ENCODE data around the gene DCK.
"Not testable (repeated sequence)": the region's sequence is repeated elsewhere in the genome, so short reads cannot be mapped to it uniquely, and the experiment has no call there.

The DCK gene

DNA sequence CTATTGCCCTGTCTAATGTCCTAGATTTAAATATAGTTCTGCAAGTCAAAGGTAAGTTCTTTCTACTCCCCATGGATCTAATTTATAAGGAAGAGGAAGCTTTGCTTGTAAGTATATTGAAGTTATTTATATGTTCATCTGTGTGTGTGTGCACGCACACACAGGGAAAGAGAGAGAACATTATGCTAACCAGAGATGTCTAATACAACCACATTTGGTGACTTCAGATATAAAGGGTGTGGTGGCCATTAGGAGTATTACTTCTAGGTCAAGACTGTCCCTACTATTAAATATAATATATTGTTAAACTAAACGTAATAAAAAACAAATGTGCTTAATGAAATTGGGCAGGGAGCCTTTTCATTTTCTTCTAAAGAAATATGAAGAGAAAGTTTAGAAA, 4.1 kb downstream of the DCK start:
- DNase-seq (ENCODE audit: insufficient read length, low spot score) (no peak), FAIRE-seq (no peak)
- TF ChIP-seq, protein P1, sequence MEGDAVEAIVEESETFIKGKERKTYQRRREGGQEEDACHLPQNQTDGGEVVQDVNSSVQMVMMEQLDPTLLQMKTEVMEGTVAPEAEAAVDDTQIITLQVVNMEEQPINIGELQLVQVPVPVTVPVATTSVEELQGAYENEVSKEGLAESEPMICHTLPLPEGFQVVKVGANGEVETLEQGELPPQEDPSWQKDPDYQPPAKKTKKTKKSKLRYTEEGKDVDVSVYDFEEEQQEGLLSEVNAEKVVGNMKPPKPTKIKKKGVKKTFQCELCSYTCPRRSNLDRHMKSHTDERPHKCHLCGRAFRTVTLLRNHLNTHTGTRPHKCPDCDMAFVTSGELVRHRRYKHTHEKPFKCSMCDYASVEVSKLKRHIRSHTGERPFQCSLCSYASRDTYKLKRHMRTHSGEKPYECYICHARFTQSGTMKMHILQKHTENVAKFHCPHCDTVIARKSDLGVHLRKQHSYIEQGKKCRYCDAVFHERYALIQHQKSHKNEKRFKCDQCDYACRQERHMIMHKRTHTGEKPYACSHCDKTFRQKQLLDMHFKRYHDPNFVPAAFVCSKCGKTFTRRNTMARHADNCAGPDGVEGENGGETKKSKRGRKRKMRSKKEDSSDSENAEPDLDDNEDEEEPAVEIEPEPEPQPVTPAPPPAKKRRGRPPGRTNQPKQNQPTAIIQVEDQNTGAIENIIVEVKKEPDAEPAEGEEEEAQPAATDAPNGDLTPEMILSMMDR (IDR thresholded peaks at IDR 0.05; ENCODE audit: insufficient read depth, missing control alignments): no peak

DNA sequence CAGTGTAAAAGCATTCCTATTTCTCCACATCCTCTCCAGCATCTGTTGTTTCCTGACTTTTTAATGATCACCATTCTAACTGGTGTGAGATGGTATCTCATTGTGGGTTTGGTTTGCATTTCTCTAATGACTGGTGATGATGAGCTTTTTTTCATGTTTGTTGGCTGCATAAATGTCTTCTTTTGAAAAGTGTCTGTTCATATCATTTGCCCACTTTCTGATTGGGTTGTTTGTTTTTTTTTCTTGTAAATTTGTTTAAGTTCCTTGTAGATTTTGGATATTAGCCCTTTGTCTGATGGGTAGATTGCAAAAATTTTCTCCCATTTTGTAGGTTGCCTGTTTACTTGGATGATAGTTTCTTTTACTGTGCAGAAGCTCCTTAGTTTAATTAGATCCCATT, 6.2 kb downstream of the DCK start:
- FAIRE-seq; DNase-seq (ENCODE audit: insufficient read length, low spot score): not testable (repeated sequence)

DNA sequence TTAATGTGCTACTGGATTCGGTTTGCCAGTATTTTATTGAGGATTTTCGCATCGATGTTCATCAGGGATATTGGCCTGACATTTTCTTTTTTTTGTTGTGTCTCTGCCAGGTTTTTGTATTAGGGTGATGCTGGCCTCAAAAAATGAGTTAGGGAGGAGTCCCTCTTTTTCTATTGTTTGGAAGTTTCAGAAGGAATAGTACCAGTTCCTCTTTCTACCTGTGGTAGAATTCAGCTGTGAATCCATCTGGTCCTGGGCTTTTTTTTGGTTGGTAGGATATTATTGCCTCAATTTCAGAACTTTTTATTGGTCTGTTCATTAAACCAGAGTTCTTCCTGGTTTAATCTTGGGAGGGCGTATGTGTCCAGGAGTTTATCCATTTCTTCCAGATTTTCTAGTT, 7.9 kb downstream of the DCK start:
- FAIRE-seq: not testable (repeated sequence)

DNA sequence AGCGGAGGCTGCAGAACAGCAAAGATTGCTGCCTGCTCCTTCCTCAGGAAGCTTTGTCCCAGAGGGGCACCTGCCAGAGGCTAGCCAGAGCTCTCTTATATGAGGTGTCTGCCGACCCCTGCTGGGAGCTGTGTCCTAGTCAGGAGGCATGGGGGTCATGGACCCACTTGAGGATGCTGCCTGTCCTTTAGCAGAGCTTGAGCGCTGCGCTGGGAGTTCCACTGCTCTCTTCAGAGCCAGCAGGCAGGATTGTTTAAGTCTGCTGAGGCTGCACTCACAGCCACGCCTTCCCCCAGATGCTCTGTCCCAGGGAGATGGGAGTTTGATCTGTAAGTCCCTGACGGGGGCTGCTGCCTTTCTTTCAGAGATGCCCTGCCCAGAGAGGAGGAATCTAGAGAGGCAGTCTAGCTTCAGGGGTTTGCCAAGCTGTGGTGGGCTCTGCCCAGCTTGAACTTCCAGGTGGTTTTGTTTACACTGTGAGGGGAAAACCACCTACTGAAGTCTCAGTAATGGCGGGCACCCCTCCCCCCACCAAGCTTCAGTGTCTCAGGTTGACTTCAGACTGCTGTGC, 10.9 kb downstream of the DCK start:
- TF ChIP-seq, protein P1 (IDR thresholded peaks at IDR 0.05; ENCODE audit: insufficient read depth, missing control alignments): no peak
- DNase-seq (ENCODE audit: insufficient read length, low spot score): no peak
- no peak for FAIRE-seq

More for the DNA sequence above, 7.9 kb downstream of the DCK start:
- DNase-seq (ENCODE audit: insufficient read length, low spot score): not testable (repeated sequence)

DNA sequence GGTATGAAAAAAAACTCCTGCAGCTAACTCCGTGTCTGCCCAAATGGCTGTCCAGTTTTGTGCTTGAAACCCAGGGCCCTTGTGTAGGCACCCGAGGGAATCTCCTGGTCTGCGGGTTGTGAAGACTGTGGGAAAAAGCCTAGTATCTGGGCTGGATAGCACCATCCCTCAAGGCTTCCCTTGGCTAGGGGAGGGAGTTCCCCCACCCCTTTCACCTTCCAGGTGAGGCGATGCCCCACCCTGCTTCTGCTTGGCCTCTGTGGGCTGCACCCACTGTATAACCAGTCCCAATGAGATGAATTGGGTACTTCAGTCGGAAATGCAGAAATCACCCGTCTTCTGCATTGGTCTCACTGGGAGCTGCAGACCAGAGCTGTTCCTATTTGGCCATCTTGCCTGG, 11.6 kb downstream of the DCK start:
- FAIRE-seq; DNase-seq (ENCODE audit: insufficient read length, low spot score): not testable (repeated sequence)

DNA sequence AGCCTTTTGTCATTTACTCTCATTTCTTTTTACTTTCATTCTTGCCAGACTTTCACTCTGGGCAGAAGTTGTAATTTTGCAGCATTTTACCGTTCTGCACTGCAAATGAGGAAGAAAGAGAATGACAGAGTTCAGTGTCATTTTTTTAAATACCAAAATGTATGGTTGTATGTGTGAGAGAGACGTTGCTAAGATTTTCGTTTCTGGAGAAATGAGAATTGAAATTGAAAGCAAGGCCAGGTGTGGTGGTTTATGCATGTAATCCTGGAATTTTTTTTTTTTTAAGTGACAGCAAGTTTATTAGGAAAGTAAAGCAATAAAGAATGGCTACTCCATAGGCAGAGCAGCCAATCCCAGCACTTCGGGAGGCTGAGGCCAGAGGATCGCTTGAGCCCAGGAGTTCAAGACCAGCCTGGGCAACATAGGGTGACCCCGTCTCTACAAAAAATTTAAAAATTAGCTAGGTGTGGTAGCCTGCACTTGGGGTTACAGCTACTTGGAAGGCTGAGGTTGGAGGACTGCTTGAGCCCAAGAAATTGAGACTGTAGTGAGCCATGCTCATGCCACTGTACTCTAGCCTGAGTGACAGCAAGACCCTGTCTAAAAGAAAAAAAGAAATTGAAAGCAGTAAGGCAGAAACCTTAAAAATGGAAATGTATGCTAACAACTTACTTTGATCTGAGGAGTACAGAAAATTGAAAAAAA, 12.9 kb downstream of the DCK start:
- FAIRE-seq (no peak), DNase-seq (ENCODE audit: insufficient read length, low spot score) (no peak)
- TF ChIP-seq, protein P1 (IDR thresholded peaks at IDR 0.05; ENCODE audit: insufficient read depth, missing control alignments): no peak

DNA sequence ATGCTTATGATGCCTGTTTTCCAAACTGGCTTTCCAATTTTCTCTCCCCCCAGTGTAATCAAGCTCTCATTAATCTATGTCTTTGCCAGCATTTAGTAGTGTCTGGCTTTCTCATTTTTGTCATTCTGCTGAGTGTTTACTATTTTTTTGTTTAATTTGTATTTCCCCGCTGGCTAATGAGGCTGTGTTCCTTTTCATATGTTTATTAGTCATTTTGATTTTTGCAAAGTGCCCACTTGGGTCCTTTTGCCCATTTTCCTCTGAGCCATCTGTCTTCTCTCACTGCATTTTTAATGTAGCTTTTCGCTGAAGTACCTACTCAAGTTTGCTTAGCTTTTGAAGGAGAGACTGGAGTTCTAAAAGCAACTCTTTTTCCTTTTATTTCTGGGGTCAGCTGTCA, 14.7 kb downstream of the DCK start:
- FAIRE-seq (no peak), DNase-seq (ENCODE audit: insufficient read length, low spot score) (no peak)
- TF ChIP-seq, protein P1 (IDR thresholded peaks at IDR 0.05; ENCODE audit: insufficient read depth, missing control alignments): no peak

DNA sequence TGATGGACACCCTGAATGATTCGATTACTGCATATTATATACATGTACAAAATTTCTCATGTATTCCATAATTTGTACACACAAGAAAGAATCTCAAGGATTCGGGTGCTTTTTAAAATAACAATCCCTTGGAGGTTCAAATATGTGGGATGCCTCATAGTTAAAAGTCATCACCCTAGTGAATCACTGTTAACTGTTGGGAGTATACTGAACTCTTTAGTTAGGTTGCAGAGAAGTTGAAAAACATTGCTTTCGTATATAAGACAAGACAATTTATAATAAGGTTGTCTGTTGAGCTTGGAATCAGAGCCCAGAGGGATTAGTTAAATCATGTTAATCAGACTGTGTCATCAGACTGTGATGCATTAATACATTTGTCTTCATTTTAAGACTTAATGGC, 15.6 kb downstream of the DCK start:
- TF ChIP-seq, protein P1 (IDR thresholded peaks at IDR 0.05; ENCODE audit: insufficient read depth, missing control alignments): no peak
- DNase-seq (ENCODE audit: insufficient read length, low spot score): no peak
- peak; percentile 41 for FAIRE-seq

All from D721Med (cell line).